Thyroid gland (tissue), 4 donors: Measurements from ENCODE around the gene ARL8A.

ENCODE experiments used
- POLR2A ChIP-seq, 2 donors: fragments of 450-650 bp; IDR thresholded peaks; one replicate each; pipeline ENCODE4 v1.6.1; 2017; ENCODE audit warnings: antibody characterized with exemption in 2 of 2, mild to moderate bottlenecking in 2 of 2, moderate library complexity in 1 of 2
- TF ChIP-seq, protein P1 (sequence below), 6 experiments: fragments of 200-600 bp in 3 of 6; fragments of 450-650 bp in 3 of 6; sonication (generic) in 3 of 6; IDR thresholded peaks; one replicate each; pipeline ENCODE4 v1.5.1; 2016 to 2019; ENCODE audit warnings: antibody characterized with exemption in 6 of 6, mild to moderate bottlenecking in 2 of 6, inconsistent platforms in 1 of 6, moderate library complexity in 1 of 6

DNA sequence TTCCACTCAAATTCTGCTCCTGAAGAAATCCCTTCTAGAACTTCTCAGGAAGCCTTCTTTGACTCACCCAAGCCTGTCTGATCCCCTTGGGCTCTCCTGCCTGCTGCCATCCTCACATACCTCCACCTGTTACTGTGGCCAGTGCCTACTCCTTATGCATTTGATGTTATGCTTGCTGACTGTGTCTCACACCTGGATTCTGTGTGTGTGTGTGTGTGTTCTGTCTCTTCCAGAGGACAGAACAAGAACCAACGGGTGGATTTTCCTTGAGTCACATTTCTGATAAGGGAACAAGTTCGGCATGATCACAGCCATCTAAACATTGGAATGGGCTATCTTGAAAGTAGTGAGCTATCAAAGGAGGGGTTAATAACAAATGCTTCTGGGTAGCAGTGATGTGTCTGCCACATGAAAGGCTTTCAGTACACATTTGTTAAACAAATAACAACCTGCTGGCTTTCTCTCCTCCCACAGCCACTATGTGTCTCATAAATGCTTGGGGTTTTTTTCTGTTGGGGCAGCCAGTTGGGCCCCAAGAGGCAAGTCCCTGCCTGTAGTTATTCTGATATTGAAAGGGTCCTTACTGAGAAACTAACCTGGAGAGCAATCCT, 30.7 kb downstream of the ARL8A start:
- TF ChIP-seq, protein P1, sequence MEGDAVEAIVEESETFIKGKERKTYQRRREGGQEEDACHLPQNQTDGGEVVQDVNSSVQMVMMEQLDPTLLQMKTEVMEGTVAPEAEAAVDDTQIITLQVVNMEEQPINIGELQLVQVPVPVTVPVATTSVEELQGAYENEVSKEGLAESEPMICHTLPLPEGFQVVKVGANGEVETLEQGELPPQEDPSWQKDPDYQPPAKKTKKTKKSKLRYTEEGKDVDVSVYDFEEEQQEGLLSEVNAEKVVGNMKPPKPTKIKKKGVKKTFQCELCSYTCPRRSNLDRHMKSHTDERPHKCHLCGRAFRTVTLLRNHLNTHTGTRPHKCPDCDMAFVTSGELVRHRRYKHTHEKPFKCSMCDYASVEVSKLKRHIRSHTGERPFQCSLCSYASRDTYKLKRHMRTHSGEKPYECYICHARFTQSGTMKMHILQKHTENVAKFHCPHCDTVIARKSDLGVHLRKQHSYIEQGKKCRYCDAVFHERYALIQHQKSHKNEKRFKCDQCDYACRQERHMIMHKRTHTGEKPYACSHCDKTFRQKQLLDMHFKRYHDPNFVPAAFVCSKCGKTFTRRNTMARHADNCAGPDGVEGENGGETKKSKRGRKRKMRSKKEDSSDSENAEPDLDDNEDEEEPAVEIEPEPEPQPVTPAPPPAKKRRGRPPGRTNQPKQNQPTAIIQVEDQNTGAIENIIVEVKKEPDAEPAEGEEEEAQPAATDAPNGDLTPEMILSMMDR (IDR thresholded peaks at IDR 0.05), result no peak
- TF ChIP-seq POLR2A (IDR thresholded peaks at IDR 0.05), result no peak
